ENCODE measurements around the gene HOXD11.

GRCh38 chr2:176078541-176079284, 28.4 kb upstream of the HOXD11 start:
- TF ChIP-seq REST (IDR thresholded peaks at IDR 0.05; ENCODE audit: unreplicated experiment) (no peak), CTCF (conservative IDR thresholded peaks at IDR 0.05; ENCODE audit: low read depth in 2 of 2) (no peak), EZH2 (IDR thresholded peaks at IDR 0.05; ENCODE audit: low read depth, unreplicated experiment) (peak; percentile 82), POLR2AphosphoS5 (IDR thresholded peaks at IDR 0.05; ENCODE audit: low read depth) (no peak), CREB1 (CRISPR knock-in tag; IDR thresholded peaks at IDR 0.05; ENCODE audit: low read depth) (no peak), JUNB (IDR thresholded peaks at IDR 0.05; ENCODE audit: unreplicated experiment) (no peak), EZH2phosphoT487 (IDR thresholded peaks at IDR 0.05; ENCODE audit: unreplicated experiment) (peak; percentile 68), STAT1 (IDR thresholded peaks at IDR 0.05; ENCODE audit: unreplicated experiment) (no peak), ETS1 (IDR thresholded peaks at IDR 0.05) (no peak), ZNF331 (CRISPR knock-in tag; IDR thresholded peaks at IDR 0.05; ENCODE audit: low read depth) (no peak), NANOG (IDR thresholded peaks at IDR 0.05; ENCODE audit: borderline replicate concordance) (no peak), ZNF114 (CRISPR knock-in tag; IDR thresholded peaks at IDR 0.05) (no peak), ZNF462 (CRISPR knock-in tag; IDR thresholded peaks at IDR 0.05) (no peak)
